HG03342 (cell line): ENCODE measurements around the gene SLC16A8.

Experiments
- ATAC-seq: cut with Tn5 transposase; IDR thresholded peaks from one replicate; pipeline ENCODE4 v1.9.1; 2021; ENCODE audit warnings: mild to moderate bottlenecking, moderate library complexity; ENCODE audit not compliant: unreplicated experiment

The SLC16A8 gene

GRCh38 chr22:38073150-38074130 lies 10.5 kb downstream of the SLC16A8 start:
- ATAC-seq: no peak

- no peak for ATAC-seq
Measured at GRCh38 chr22:38072322-38073149, 11.4 kb downstream of the SLC16A8 start.

GRCh38 chr22:38071421-38072321 lies 12.3 kb downstream of the SLC16A8 start:
- ATAC-seq: no peak

GRCh38 chr22:38070250-38070921 lies 13.6 kb downstream of the SLC16A8 start:
- no peak for ATAC-seq

GRCh38 chr22:38069372-38070249 lies 14.4 kb downstream of the SLC16A8 start:
- ATAC-seq: no peak

GRCh38 chr22:38068641-38069371 lies 15.2 kb downstream of the SLC16A8 start:
- ATAC-seq: no peak

- no peak for ATAC-seq
Measured at GRCh38 chr22:38067761-38068360, 16.1 kb downstream of the SLC16A8 start.

GRCh38 chr22:38067028-38067415 lies 17.0 kb downstream of the SLC16A8 start:
- ATAC-seq: no peak

- no peak for ATAC-seq
Measured at GRCh38 chr22:38066381-38067027, 17.5 kb downstream of the SLC16A8 start.

GRCh38 chr22:38065539-38065938 lies 18.4 kb downstream of the SLC16A8 start:
- ATAC-seq: no peak

- no peak for ATAC-seq
Measured at GRCh38 chr22:38062791-38063190, 21.2 kb downstream of the SLC16A8 start.

- ATAC-seq: peak; percentile 55
Measured at GRCh38 chr22:38056969-38057891, 26.8 kb downstream of the SLC16A8 start, which contains the start of gene PICK1. Gene PICK1 (plus strand): TSS chr22:38057404. CDS start chr22:38057810, 406 bp downstream.

GRCh38 chr22:38051900-38052862 lies 31.8 kb downstream of the SLC16A8 start:
- ATAC-seq: no peak

- no peak for ATAC-seq
Measured at GRCh38 chr22:38051261-38051660, 32.7 kb downstream of the SLC16A8 start.

- ATAC-seq: no peak
Measured at GRCh38 chr22:38050720-38051119, 33.3 kb downstream of the SLC16A8 start.
